SK-N-SH treated with all-trans-retinoic acid at 6 μM for 48 hours (cell line): ENCODE data around the gene CRB3.

Experiments used
- ATAC-seq: fragments of 200-7000 bp; cut with Tn5 transposase; 3 replicates; pipeline ENCODE4 v1.9.1; 2020; ENCODE audit warnings: mild to moderate bottlenecking, moderate library complexity
- ARNTL ChIP-seq: fragments of 450-650 bp; formaldehyde crosslinking; IDR thresholded peaks from 2 replicates; pipeline ENCODE4 v1.5.0; 2020; ENCODE audit warnings: low read depth, mild to moderate bottlenecking, moderate library complexity, borderline replicate concordance
- BACH2 ChIP-seq: fragments of 250-450 bp; sonication (Bioruptor Pico); IDR thresholded peaks from 2 replicates; pipeline ENCODE4 v1.9.0; 2021; ENCODE audit warnings: mild to moderate bottlenecking, borderline replicate concordance
- CSDC2 ChIP-seq: fragments of 250-450 bp; sonication (Bioruptor Pico); IDR thresholded peaks from 2 replicates; pipeline ENCODE4 v1.5.0; 2020; ENCODE audit warnings: mild to moderate bottlenecking, moderate library complexity
- ESRRG ChIP-seq: fragments of 250-450 bp; sonication (Bioruptor Pico); IDR thresholded peaks from 2 replicates; pipeline ENCODE4 v1.6.1; 2021; ENCODE audit warnings: mild to moderate bottlenecking
- GLIS3 ChIP-seq: fragments of 250-450 bp; sonication (Bioruptor Pico); IDR thresholded peaks from 2 replicates; pipeline ENCODE4 v1.5.0; 2020; ENCODE audit warnings: mild to moderate bottlenecking, moderate library complexity
- ISL1 ChIP-seq: fragments of 250-450 bp; sonication (Bioruptor Pico); IDR thresholded peaks from 2 replicates; pipeline ENCODE4 v2.1.2; 2022; ENCODE audit warnings: mild to moderate bottlenecking, moderate library complexity
- OSR1 ChIP-seq: fragments of 250-450 bp; sonication (Bioruptor Pico); IDR thresholded peaks from 2 replicates; pipeline ENCODE4 v1.8.0; 2022; ENCODE audit warnings: moderate library complexity, mild to moderate bottlenecking, inconsistent platforms
- PPARA ChIP-seq: fragments of 250-450 bp; sonication (Bioruptor Pico); IDR thresholded peaks from 2 replicates; pipeline ENCODE4 v1.5.0; 2020; ENCODE audit warnings: mild to moderate bottlenecking, borderline replicate concordance
- RARB ChIP-seq: fragments of 250-450 bp; sonication (Bioruptor Pico); IDR thresholded peaks from 2 replicates; pipeline ENCODE4 v1.8.0; 2021; ENCODE audit warnings: mild to moderate bottlenecking, moderate library complexity
- TCF4 ChIP-seq: fragments of 250-450 bp; sonication (Bioruptor Pico); IDR thresholded peaks from 2 replicates; pipeline ENCODE4 v1.8.0; 2021; ENCODE audit warnings: mild to moderate bottlenecking, moderate library complexity, borderline replicate concordance
- TOX ChIP-seq: fragments of 250-450 bp; sonication (Bioruptor Pico); IDR thresholded peaks from 2 replicates; pipeline ENCODE4 v1.8.0; 2021; ENCODE audit warnings: mild to moderate bottlenecking, moderate library complexity, borderline replicate concordance
- ZC3H10 ChIP-seq: fragments of 250-450 bp; sonication (Bioruptor Pico); IDR thresholded peaks from 2 replicates; pipeline ENCODE4 v1.5.1; 2021; ENCODE audit warnings: mild to moderate bottlenecking, moderate library complexity
- ZFP3 ChIP-seq: fragments of 250-450 bp; sonication (Bioruptor Pico); IDR thresholded peaks from 2 replicates; pipeline ENCODE4 v1.5.0; 2020; ENCODE audit warnings: mild to moderate bottlenecking, moderate library complexity
- ZFP30 ChIP-seq: fragments of 450-650 bp; formaldehyde crosslinking; IDR thresholded peaks from 2 replicates; pipeline ENCODE4 v1.5.0; 2022; ENCODE audit warnings: mild to moderate bottlenecking, moderate library complexity
- ZNF565 ChIP-seq: fragments of 450-650 bp; formaldehyde crosslinking; conservative IDR thresholded peaks from 2 replicates; pipeline ENCODE4 v1.5.0; 2020; ENCODE audit warnings: low read depth, mild to moderate bottlenecking, moderate library complexity
- ZNF70 ChIP-seq: fragments of 450-650 bp; formaldehyde crosslinking; IDR thresholded peaks from 2 replicates; pipeline ENCODE4 v1.5.0; 2020; ENCODE audit warnings: mild to moderate bottlenecking, moderate library complexity
- ZNF8 ChIP-seq: fragments of 450-650 bp; formaldehyde crosslinking; IDR thresholded peaks from 2 replicates; pipeline ENCODE4 v1.5.0; 2020; ENCODE audit warnings: mild to moderate bottlenecking, moderate library complexity
- TF ChIP-seq, protein P1 (sequence below): fragments of 250-450 bp; sonication (Bioruptor Pico); IDR thresholded peaks from 2 replicates; pipeline ENCODE4 v1.5.0; 2020; ENCODE audit warnings: mild to moderate bottlenecking, moderate library complexity
- TF ChIP-seq, protein P2 (sequence below): fragments of 250-450 bp; sonication (Bioruptor Pico); IDR thresholded peaks from 2 replicates; pipeline ENCODE4 v1.8.0; 2021; ENCODE audit warnings: low read depth, mild to moderate bottlenecking, moderate library complexity, borderline replicate concordance
- TF ChIP-seq, protein P3 (sequence below): fragments of 250-450 bp; sonication (Bioruptor Pico); IDR thresholded peaks from 2 replicates; pipeline ENCODE4 v1.5.1; 2021; ENCODE audit warnings: mild to moderate bottlenecking, moderate library complexity
- TF ChIP-seq, protein P4 (sequence below): fragments of 250-450 bp; sonication (Bioruptor Pico); IDR thresholded peaks from 2 replicates; pipeline ENCODE4 v1.5.1; 2020; ENCODE audit warnings: low read depth, mild to moderate bottlenecking, moderate library complexity
- TF ChIP-seq, protein P5 (sequence below): fragments of 250-450 bp; sonication (Bioruptor Pico); IDR thresholded peaks from 2 replicates; pipeline ENCODE4 v1.8.0; 2020; ENCODE audit warnings: mild to moderate bottlenecking, moderate library complexity, borderline replicate concordance

The CRB3 gene

DNA sequence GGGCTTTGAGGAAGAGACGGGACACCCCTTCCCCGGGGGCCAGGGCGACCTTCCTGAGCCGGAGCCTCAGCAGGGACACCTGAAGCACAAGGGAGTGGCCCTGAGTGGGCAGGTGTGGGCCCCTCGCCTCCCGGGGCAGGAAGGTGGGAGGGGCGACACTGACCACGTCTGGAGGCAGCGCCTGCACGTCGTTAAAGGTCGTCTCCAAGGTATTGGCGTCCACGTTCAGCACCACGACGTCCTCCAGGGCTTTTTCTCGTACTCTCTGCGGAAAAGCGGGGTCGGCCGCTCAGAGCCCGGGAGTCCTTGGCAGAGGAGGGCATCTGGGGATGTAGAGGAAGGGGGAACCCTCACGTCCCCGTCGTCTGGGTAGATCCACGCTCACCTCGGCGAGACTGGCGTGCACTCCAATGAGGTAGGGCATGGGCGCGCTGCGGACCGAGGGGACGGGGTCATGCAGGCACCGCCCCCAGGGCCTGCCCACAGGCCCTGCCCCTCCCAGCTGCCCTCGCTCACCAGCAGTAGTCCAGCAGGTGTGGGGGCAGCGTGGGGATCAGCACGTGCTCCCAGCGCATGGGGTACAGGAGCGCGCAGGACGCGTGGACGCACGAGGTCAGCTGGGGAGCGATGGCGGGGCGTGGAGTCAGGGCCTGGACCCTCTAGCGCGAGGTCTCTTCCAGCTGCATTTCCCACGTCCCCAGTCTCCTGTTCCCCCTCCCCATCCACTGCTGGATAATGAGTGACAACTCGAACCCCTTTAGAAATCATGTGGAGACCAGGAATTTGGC lies 11.4 kb downstream of the CRB3 start (continued):
- TF ChIP-seq CSDC2 (CRISPR knock-in tag) (no peak), GLIS3 (CRISPR knock-in tag) (no peak), ZC3H10 (CRISPR knock-in tag) (no peak), ZNF565 (CRISPR knock-in tag) (no peak), TOX (CRISPR knock-in tag) (no peak)
- TF ChIP-seq, all 23 proteins: peak for 0

DNA sequence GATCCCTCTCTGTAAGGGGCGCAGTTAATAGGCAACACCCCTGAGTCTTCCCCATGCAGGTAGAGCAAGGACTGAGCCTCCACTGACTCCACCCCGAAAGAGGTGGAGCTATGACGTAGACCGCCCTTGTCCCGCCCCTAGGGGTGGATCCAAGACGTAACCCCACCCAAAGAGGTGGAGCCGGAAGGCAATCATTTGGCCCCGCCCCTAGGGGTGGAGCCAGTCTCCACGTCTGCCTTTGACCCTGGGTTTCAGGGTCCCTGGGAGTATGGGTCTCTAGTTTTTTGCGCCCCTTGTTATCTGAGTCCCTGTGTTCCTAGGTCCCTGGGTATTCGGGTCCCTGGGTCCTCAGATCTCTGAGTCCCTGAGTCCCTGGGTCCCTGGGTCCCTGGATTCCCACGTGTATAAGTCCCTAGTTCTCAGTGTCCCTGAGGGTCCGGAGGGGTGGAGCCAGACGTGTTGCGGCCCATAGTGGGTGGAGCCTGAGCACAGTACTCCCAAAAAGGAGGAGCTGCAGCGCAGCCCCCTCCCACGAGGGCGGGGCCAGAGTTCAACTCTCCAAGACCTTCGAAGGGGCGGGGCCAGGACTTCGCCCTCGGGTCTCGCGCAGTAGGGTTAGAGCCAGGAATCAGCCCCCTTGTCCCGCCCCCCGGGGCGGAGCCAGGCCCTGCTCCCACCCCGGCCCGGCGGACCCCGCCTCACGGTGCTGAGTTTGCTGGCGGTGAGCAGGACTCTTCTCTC lies 12.3 kb downstream of the CRB3 start:
- TF ChIP-seq ZFP3 (CRISPR knock-in tag) (no peak), BACH2 (CRISPR knock-in tag) (no peak), TCF4 (CRISPR knock-in tag) (no peak), ESRRG (CRISPR knock-in tag) (no peak), PPARA (CRISPR knock-in tag) (no peak), ZNF8 (CRISPR knock-in tag) (no peak), ZNF70 (CRISPR knock-in tag) (no peak), ZC3H10 (CRISPR knock-in tag) (no peak), GLIS3 (CRISPR knock-in tag) (no peak), ZNF565 (CRISPR knock-in tag) (no peak), CSDC2 (CRISPR knock-in tag) (no peak), ISL1 (no peak), OSR1 (CRISPR knock-in tag) (no peak), ZFP30 (CRISPR knock-in tag) (no peak), RARB (CRISPR knock-in tag) (no peak)
- TF ChIP-seq, protein P1, sequence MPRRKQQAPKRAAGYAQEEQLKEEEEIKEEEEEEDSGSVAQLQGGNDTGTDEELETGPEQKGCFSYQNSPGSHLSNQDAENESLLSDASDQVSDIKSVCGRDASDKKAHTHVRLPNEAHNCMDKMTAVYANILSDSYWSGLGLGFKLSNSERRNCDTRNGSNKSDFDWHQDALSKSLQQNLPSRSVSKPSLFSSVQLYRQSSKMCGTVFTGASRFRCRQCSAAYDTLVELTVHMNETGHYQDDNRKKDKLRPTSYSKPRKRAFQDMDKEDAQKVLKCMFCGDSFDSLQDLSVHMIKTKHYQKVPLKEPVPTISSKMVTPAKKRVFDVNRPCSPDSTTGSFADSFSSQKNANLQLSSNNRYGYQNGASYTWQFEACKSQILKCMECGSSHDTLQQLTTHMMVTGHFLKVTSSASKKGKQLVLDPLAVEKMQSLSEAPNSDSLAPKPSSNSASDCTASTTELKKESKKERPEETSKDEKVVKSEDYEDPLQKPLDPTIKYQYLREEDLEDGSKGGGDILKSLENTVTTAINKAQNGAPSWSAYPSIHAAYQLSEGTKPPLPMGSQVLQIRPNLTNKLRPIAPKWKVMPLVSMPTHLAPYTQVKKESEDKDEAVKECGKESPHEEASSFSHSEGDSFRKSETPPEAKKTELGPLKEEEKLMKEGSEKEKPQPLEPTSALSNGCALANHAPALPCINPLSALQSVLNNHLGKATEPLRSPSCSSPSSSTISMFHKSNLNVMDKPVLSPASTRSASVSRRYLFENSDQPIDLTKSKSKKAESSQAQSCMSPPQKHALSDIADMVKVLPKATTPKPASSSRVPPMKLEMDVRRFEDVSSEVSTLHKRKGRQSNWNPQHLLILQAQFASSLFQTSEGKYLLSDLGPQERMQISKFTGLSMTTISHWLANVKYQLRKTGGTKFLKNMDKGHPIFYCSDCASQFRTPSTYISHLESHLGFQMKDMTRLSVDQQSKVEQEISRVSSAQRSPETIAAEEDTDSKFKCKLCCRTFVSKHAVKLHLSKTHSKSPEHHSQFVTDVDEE (CRISPR knock-in tag) = no peak
- ATAC-seq = peak; percentile 81

DNA sequence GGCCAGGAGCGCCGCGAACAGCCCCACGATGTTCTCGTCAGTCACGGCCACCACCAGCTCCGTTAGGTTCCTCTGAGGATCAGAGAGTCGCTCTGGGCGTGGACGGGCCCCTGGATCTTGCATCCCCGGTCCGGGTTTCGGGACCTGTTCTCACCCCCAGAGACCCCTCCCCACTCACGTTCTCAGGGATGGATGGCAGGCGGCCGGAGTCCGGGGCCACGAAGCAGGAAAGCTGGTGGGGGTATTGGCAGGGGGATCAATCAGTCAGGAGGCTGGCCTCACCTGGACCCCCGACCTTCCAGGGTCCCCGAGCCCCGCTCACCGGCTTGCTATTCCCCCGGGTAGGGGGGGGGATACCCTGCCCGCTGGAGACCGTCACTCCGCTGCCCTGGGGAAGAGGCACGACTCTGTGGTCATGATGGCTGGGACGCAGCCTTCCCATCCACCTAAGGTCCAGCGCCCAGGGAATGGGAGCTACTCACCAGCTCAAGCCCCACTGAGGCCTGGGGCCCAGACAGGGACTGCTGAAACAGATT lies 12.9 kb downstream of the CRB3 start:
- TF ChIP-seq RARB (CRISPR knock-in tag) (no peak), TOX (CRISPR knock-in tag) (no peak), ZC3H10 (CRISPR knock-in tag) (no peak)
- TF ChIP-seq, protein P2, sequence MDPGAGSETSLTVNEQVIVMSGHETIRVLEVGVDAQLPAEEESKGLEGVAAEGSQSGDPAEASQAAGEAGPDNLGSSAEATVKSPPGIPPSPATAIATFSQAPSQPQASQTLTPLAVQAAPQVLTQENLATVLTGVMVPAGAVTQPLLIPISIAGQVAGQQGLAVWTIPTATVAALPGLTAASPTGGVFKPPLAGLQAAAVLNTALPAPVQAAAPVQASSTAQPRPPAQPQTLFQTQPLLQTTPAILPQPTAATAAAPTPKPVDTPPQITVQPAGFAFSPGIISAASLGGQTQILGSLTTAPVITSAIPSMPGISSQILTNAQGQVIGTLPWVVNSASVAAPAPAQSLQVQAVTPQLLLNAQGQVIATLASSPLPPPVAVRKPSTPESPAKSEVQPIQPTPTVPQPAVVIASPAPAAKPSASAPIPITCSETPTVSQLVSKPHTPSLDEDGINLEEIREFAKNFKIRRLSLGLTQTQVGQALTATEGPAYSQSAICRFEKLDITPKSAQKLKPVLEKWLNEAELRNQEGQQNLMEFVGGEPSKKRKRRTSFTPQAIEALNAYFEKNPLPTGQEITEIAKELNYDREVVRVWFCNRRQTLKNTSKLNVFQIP (CRISPR knock-in tag) = no peak
- TF ChIP-seq, all 23 proteins: peak for 0
- no peak for ATAC-seq

DNA sequence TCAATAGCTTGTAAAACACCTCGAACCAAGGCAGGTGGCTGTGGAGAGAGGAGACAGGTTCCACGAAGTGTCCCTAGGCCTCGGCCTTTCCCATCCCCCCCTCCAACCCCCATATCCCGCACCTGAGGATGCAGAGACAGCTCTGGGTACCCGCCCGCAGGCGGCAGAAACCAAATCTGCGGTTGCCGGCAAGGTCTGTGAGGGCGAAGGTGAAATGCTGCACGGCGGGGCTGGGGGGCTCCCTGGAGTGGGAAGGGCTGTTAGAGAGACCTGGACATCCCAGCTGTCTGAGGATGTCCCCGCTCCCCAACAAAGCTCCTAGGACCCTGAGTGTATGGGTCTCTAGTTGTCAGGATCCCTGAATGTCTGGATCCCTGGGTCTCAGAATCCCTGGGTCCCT lies 14.7 kb downstream of the CRB3 start:
- ATAC-seq = no peak
- no peak for TF ChIP-seq ZFP30 (CRISPR knock-in tag)
- no peak for TF ChIP-seq ZFP3 (CRISPR knock-in tag)
- no peak for TF ChIP-seq RARB (CRISPR knock-in tag)
- no peak for TF ChIP-seq ZNF8 (CRISPR knock-in tag)
- no peak for TF ChIP-seq PPARA (CRISPR knock-in tag)
- TF ChIP-seq, protein P3, sequence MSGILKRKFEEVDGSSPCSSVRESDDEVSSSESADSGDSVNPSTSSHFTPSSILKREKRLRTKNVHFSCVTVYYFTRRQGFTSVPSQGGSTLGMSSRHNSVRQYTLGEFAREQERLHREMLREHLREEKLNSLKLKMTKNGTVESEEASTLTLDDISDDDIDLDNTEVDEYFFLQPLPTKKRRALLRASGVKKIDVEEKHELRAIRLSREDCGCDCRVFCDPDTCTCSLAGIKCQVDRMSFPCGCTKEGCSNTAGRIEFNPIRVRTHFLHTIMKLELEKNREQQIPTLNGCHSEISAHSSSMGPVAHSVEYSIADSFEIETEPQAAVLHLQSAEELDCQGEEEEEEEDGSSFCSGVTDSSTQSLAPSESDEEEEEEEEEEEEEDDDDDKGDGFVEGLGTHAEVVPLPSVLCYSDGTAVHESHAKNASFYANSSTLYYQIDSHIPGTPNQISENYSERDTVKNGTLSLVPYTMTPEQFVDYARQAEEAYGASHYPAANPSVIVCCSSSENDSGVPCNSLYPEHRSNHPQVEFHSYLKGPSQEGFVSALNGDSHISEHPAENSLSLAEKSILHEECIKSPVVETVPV (CRISPR knock-in tag) = no peak
- TF ChIP-seq ZNF70 (CRISPR knock-in tag) = no peak
- TF ChIP-seq, protein P4, sequence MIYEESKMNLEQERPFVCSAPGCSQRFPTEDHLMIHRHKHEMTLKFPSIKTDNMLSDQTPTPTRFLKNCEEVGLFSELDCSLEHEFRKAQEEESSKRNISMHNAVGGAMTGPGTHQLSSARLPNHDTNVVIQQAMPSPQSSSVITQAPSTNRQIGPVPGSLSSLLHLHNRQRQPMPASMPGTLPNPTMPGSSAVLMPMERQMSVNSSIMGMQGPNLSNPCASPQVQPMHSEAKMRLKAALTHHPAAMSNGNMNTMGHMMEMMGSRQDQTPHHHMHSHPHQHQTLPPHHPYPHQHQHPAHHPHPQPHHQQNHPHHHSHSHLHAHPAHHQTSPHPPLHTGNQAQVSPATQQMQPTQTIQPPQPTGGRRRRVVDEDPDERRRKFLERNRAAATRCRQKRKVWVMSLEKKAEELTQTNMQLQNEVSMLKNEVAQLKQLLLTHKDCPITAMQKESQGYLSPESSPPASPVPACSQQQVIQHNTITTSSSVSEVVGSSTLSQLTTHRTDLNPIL (CRISPR knock-in tag) = no peak
- TF ChIP-seq TCF4 (CRISPR knock-in tag) = no peak
- no peak for TF ChIP-seq ARNTL (CRISPR knock-in tag)
- TF ChIP-seq ISL1 = no peak
- TF ChIP-seq, protein P5, sequence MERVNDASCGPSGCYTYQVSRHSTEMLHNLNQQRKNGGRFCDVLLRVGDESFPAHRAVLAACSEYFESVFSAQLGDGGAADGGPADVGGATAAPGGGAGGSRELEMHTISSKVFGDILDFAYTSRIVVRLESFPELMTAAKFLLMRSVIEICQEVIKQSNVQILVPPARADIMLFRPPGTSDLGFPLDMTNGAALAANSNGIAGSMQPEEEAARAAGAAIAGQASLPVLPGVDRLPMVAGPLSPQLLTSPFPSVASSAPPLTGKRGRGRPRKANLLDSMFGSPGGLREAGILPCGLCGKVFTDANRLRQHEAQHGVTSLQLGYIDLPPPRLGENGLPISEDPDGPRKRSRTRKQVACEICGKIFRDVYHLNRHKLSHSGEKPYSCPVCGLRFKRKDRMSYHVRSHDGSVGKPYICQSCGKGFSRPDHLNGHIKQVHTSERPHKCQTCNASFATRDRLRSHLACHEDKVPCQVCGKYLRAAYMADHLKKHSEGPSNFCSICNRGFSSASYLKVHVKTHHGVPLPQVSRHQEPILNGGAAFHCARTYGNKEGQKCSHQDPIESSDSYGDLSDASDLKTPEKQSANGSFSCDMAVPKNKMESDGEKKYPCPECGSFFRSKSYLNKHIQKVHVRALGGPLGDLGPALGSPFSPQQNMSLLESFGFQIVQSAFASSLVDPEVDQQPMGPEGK (CRISPR knock-in tag) = no peak
- no peak for TF ChIP-seq CSDC2 (CRISPR knock-in tag)
- no peak for TF ChIP-seq ZC3H10 (CRISPR knock-in tag)
- no peak for TF ChIP-seq GLIS3 (CRISPR knock-in tag)
- TF ChIP-seq, protein P2 (CRISPR knock-in tag) = no peak
- no peak for TF ChIP-seq TOX (CRISPR knock-in tag)
